Suppressor macrophage treated with lipopolysaccharide for 1 hour (primary cell): ENCODE measurements around the gene AFF1.
"Not testable (repeated sequence)": the region's sequence is repeated elsewhere in the genome, so short reads cannot be mapped to it uniquely, and the experiment has no call there.

Source experiments
- DNase-seq, 3 donors: peaks; one replicate each; pipeline ENCODE4 v3.0.0-alpha.2; 2020 to 2022

The AFF1 gene

GRCh38 chr4:87118421-87118820 lies 183.6 kb downstream of the AFF1 start:
- no peak for DNase-seq

GRCh38 chr4:87118826-87119225 lies 184.0 kb downstream of the AFF1 start:
- DNase-seq, result peak; percentile 8 to 33 (median 17)

GRCh38 chr4:87120010-87120409 lies 185.2 kb downstream of the AFF1 start:
- peak; percentile 66 to 78 (median 67) for DNase-seq

- DNase-seq, result no peak
These were observed 185.8 kb downstream of the AFF1 start for GRCh38 chr4:87120411-87121162.

- no peak for DNase-seq
These were observed 186.7 kb downstream of the AFF1 start for GRCh38 chr4:87121341-87122065.

GRCh38 chr4:87122252-87122651 lies 187.4 kb downstream of the AFF1 start:
- no peak for DNase-seq

GRCh38 chr4:87126056-87126455 lies 191.2 kb downstream of the AFF1 start:
- no peak for DNase-seq

- no peak for DNase-seq
These were observed 193.3 kb downstream of the AFF1 start for GRCh38 chr4:87128006-87128705.

- no peak for DNase-seq
These were observed 194.9 kb downstream of the AFF1 start for GRCh38 chr4:87129681-87130080.

GRCh38 chr4:87130985-87131703 lies 196.3 kb downstream of the AFF1 start:
- no peak for DNase-seq

GRCh38 chr4:87132035-87132434 lies 197.2 kb downstream of the AFF1 start:
- DNase-seq, result no peak

- DNase-seq, result no peak
These were observed 198.4 kb downstream of the AFF1 start for GRCh38 chr4:87133183-87133582.

- no peak for DNase-seq
These were observed 199.3 kb downstream of the AFF1 start for GRCh38 chr4:87134122-87134521.

GRCh38 chr4:87141428-87141827 lies 206.6 kb downstream of the AFF1 start:
- peak; percentile 5 to 24 (median 16) for DNase-seq

- no peak for DNase-seq
These were observed 209.5 kb downstream of the AFF1 start for GRCh38 chr4:87144356-87144755.

GRCh38 chr4:87145934-87146333 lies 211.1 kb downstream of the AFF1 start:
- DNase-seq, result not testable (repeated sequence)

- no peak for DNase-seq
These were observed 212.3 kb downstream of the AFF1 start for GRCh38 chr4:87147116-87147515.

- DNase-seq, result peak; percentile 86 to 91 (median 90)
These were observed 215.9 kb downstream of the AFF1 start for GRCh38 chr4:87150498-87151261.

- DNase-seq, result no peak
These were observed 216.9 kb downstream of the AFF1 start for GRCh38 chr4:87151730-87152129.

- DNase-seq, result no peak
These were observed 217.7 kb downstream of the AFF1 start for GRCh38 chr4:87152310-87153041.

- no peak for DNase-seq
These were observed 218.5 kb downstream of the AFF1 start for GRCh38 chr4:87153078-87153870.
